HepG2 (cell line): ENCODE measurements around the gene ZFP90. TPM values are rescaled to one million over a fixed set of nuclear protein-coding genes. Genes with fewer than 3 reads are reported as not detected.

Experiments used
- ATAC-seq: fragments of 200-7000 bp; cut with Tn5 transposase; 3 replicates; pipeline ENCODE4 v1.9.1; 2020; ENCODE audit warnings: mild to moderate bottlenecking, moderate library complexity
- BruUV-seq: library from RNA; stranded (reverse); fragments of 400-500 nt; replicated peaks from 2 replicates; lab custom pipeline; 2021; lab: Mats Ljungman, UMichigan
- CTCF ChIA-PET: fragments of 300-600 bp; formaldehyde crosslinking; extraction: SDS; loops from one replicate; lab custom pipeline; 2021; ENCODE audit warnings: low total read pairs, inconsistent platforms, low intra/inter-chr PET ratio; lab: Yijun Ruan, JAX
- POLR2A ChIA-PET: fragments of 350-600 bp; sonication (Branson Sonifier 250); formaldehyde crosslinking; loops from one replicate; lab custom pipeline; 2020; ENCODE audit warnings: antibody characterized with exemption, inconsistent platforms; lab: Yijun Ruan, JAX
- DNase-seq: peaks from one replicate; pipeline ENCODE4 v3.0.0-alpha.2; 2015; ENCODE audit warnings: low spot score
- FAIRE-seq: peaks from 3 replicates; lab custom pipeline; 2011; peaks lifted over from hg19 to GRCh38; lab: Jason Lieb, UNC
- H2AFZ ChIP-seq: one replicate; pipeline ENCODE4 v1.6.1; 2011; ENCODE audit warnings: low read length, inconsistent platforms
- H3K27ac ChIP-seq: fragments of 300-600 bp; 3 replicates; pipeline ENCODE4 v1.8.0; 2011; ENCODE audit warnings: mixed run types, mild to moderate bottlenecking, mixed read lengths, low read length, inconsistent platforms; ENCODE audit not compliant: insufficient read depth; ENCODE audit errors: extremely low read length
- H3K27me3 ChIP-seq, 2 experiments: fragments of 200-600 bp in 1 of 2; 2 replicates in 1 of 2; 3 replicates in 1 of 2; pipeline versions ENCODE4 v1.6.0 to v1.8.0; 2011; ENCODE audit warnings: low read length in 2 of 2, mild to moderate bottlenecking in 2 of 2, moderate library complexity in 2 of 2, inconsistent platforms in 1 of 2; ENCODE audit not compliant: insufficient read depth in 2 of 2, control insufficient read depth in 1 of 2
- H3K36me3 ChIP-seq, 2 experiments: fragments of 200-600 bp in 1 of 2; replicated peaks in 1 of 2; 2 replicates in 1 of 2; 3 replicates in 1 of 2; pipeline versions ENCODE4 v1.5.1 to v1.8.0; 2011; ENCODE audit warnings: low read length in 2 of 2, inconsistent platforms in 1 of 2; ENCODE audit not compliant: insufficient read depth in 2 of 2, control insufficient read depth in 1 of 2
- H3K4me1 ChIP-seq: 2 replicates; pipeline ENCODE4 v1.5.1; 2012; ENCODE audit warnings: low read length, inconsistent platforms; ENCODE audit not compliant: insufficient read depth
- H3K4me2 ChIP-seq: 2 replicates; pipeline ENCODE4 v1.6.0; 2011; ENCODE audit warnings: low read depth, low read length, inconsistent platforms
- H3K4me3 ChIP-seq, 3 experiments: fragments of 200-600 bp in 1 of 3; sonication (generic), shearing (Covaris generic) in 1 of 3; replicated peaks in 1 of 3; 2 replicates each; pipeline ENCODE4 v1.5.1; 2011 to 2016; ENCODE audit warnings: low read length in 3 of 3, inconsistent platforms in 2 of 3, low read depth in 2 of 3, mild to moderate bottlenecking in 2 of 3, control low read depth in 1 of 3, mixed read lengths in 1 of 3; ENCODE audit not compliant: insufficient read depth in 1 of 3
- H3K79me2 ChIP-seq: one replicate; pipeline ENCODE4 v1.6.1; 2011; ENCODE audit warnings: low read length, inconsistent platforms; ENCODE audit not compliant: insufficient read depth
- H3K9ac ChIP-seq: 2 replicates; pipeline ENCODE4 v1.6.0; 2011; ENCODE audit warnings: mild to moderate bottlenecking, low read depth, low read length, inconsistent platforms; ENCODE audit not compliant: insufficient read depth
- H3K9me3 ChIP-seq: 2 replicates; pipeline ENCODE4 v1.5.1; 2012; ENCODE audit warnings: mild to moderate bottlenecking, low read length
- H4K20me1 ChIP-seq: 2 replicates; pipeline ENCODE4 v1.6.0; 2011; ENCODE audit warnings: inconsistent platforms, mild to moderate bottlenecking, low read length, moderate library complexity; ENCODE audit not compliant: insufficient read depth
- CAMTA2 ChIP-seq: sonication (generic); formaldehyde crosslinking; IDR thresholded peaks from 2 replicates; pipeline ENCODE4 v1.4.0; 2020; ENCODE audit warnings: mild to moderate bottlenecking, missing genetic modification reagents, borderline replicate concordance
- CREB1 ChIP-seq, 2 experiments: fragments of 450-650 bp in 1 of 2; IDR thresholded peaks; 2 replicates each; pipeline ENCODE4 v1.6.1; 2016 to 2017; ENCODE audit warnings: control low read depth in 1 of 2, mild to moderate bottlenecking in 1 of 2, missing compliant biosample characterization in 1 of 2, missing genetic modification characterization in 1 of 2
- ERF ChIP-seq: IDR thresholded peaks from 2 replicates; pipeline ENCODE4 v1.6.1; 2018; ENCODE audit warnings: missing biosample characterization, missing genetic modification reagents
- KDM5B ChIP-seq: sonication (generic); formaldehyde crosslinking; IDR thresholded peaks from 2 replicates; pipeline ENCODE4 v1.4.0; 2020; ENCODE audit warnings: missing genetic modification reagents, mild to moderate bottlenecking, borderline replicate concordance
- NONO ChIP-seq, 2 experiments: fragments of 450-650 bp in 1 of 2; sonication (generic) in 1 of 2; formaldehyde crosslinking in 1 of 2; IDR thresholded peaks in 1 of 2; conservative IDR thresholded peaks in 1 of 2; 2 replicates each; pipeline versions ENCODE4 v1.6.1 to v1.8.0; 2017 to 2022; ENCODE audit warnings: mild to moderate bottlenecking in 1 of 2, missing genetic modification reagents in 1 of 2, moderate library complexity in 1 of 2
- RBM22 ChIP-seq: fragments of 200-400 bp; formaldehyde crosslinking; optimal IDR thresholded peaks from 2 replicates; pipeline ENCODE3; 2017; ENCODE audit warnings: mild to moderate bottlenecking, low read length, moderate library complexity
- ZSCAN29 ChIP-seq: sonication (generic); formaldehyde crosslinking; conservative IDR thresholded peaks from 2 replicates; pipeline ENCODE4 v1.4.0; 2020; ENCODE audit warnings: mild to moderate bottlenecking, missing genetic modification reagents
- WGBS: methylation state at CpG from one replicate; pipeline ENCODE4 v1.1.6; 2017; ENCODE audit warnings: low lambda C conversion rate; 5-methylcytosine and 5-hydroxymethylcytosine counted together
- in situ Hi-C: cut with HindIII; loops from 2 replicates; pipeline ENCODE4 v1.10.0; 2017; ENCODE audit warnings: low pct_unique_long_range_greater_than_20kb; ENCODE audit not compliant: extremely low pct_ligation_motif_present
- intact Hi-C: fragments of 100-400 bp; cut with micrococcal nuclease; formaldehyde crosslinking; loops from one replicate; pipeline ENCODE4 v1.10.0; 2022; ENCODE audit not compliant: unreplicated experiment
- polyA plus RNA-seq, 8 experiments: library from polyadenylated mRNA; depleted of rRNA in 3 of 8; stranded (reverse) in 7 of 8; unstranded in 1 of 8; fragments of >200 nt; fragmentation: Illumina TruSeq in 4 of 8; extraction: Trizol in 4 of 8; gene quantifications; 2 replicates each; pipeline versions ENCODE4 v1.2.1 to v1.2.3, GENCODE V29; 2011 to 2016; ENCODE audit warnings: low read depth in 4 of 8, missing spikeins in 1 of 8, mixed read lengths in 1 of 8; ENCODE audit not compliant: insufficient read depth in 1 of 8
- total RNA-seq, 5 experiments: library from RNA; depleted of rRNA; stranded (reverse); fragments of >200 nt; fragmentation: Illumina TruSeq; extraction: Trizol; gene quantifications; 2 replicates each; pipeline ENCODE4 v1.2.3, GENCODE V29; 2016; ENCODE audit warnings: low read depth in 1 of 5
- TF ChIP-seq, protein P1 (sequence below): sonication (generic); formaldehyde crosslinking; IDR thresholded peaks from 2 replicates; pipeline ENCODE4 v1.4.0; 2020; ENCODE audit warnings: missing genetic modification reagents
- TF ChIP-seq, protein P2 (sequence below): sonication (generic); formaldehyde crosslinking; IDR thresholded peaks from 2 replicates; pipeline ENCODE4 v1.5.1; 2020; ENCODE audit warnings: missing genetic modification reagents, mild to moderate bottlenecking, borderline replicate concordance

Gene ZFP90
- total and polyA plus RNA-seq, 2 of the 13 experiments (the other 11 are each of a cell fraction or from before 2014, with no cell fraction given): 17.6 to 18.9 TPM

DNA sequence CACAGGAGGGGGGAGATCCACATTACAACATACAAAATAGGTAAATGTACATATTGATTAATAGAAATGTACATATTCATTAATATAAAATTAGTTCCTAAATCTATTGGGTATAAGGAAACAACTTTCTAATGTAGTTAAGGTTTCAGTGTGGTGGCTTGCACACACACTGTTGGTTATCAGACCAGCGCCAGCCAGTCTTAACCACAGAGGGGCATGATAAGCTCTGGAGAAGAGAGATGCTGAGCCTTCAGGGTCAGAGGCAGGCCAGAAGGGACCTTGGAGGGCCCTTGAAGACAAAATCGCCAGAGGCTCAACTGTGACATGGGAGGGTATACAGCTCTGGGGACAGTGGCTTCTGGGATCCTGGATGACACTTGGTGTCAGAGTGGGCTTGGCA is 10.9 kb upstream of the ZFP90 start:
- intact Hi-C loops: loop anchor here (1.0 to 10.0 kb wide), 4 partner anchors 65 to 607 kb away; partner anchors contain the start of genes CHTF8 and UTP4
- H3K36me3 ChIP-seq: no peaks in the 10 kb centered on the region
- no peak for DNase-seq
- TF ChIP-seq, protein P1, sequence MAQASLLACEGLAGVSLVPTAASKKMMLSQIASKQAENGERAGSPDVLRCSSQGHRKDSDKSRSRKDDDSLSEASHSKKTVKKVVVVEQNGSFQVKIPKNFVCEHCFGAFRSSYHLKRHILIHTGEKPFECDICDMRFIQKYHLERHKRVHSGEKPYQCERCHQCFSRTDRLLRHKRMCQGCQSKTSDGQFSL (CRISPR knock-in tag): no peak
- TF ChIP-seq, protein P2, sequence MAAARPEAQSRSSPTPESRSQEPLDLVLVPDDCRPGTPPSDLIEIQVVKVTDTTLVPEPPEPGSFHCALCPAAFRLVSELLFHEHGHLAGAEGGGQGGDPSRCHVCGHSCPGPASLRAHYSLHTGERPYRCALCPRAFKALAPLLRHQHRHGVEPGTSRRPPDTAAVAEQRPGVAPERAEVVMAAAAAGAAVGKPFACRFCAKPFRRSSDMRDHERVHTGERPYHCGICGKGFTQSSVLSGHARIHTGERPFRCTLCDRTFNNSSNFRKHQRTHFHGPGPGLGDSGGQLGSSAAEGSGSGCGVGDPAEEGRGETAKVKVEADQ (CRISPR knock-in tag): 0 out of 2 replicates have a peak, but pooled peaks have one; percentile 4
- no peak for TF ChIP-seq RBM22
- no peak for TF ChIP-seq CREB1 (IDR thresholded peaks at IDR 0.05)
- TF ChIP-seq CREB1 (CRISPR knock-in tag; IDR thresholded peaks at IDR 0.05): no peak
- TF ChIP-seq ERF (CRISPR knock-in tag): no peak
- 0 out of 2 replicates have a peak, but pooled peaks have one; percentile 21 for TF ChIP-seq CAMTA2 (CRISPR knock-in tag)
- TF ChIP-seq KDM5B (CRISPR knock-in tag): 0 out of 2 replicates have a peak, but pooled peaks have one; percentile 50
- no peak for TF ChIP-seq NONO (IDR thresholded peaks at IDR 0.05)
- peak; percentile 56; the same call in 1 of the 2 replicates for TF ChIP-seq NONO (CRISPR knock-in tag; conservative IDR thresholded peaks at IDR 0.05)
- TF ChIP-seq ZSCAN29 (CRISPR knock-in tag): no peak
- in situ Hi-C loops: loop anchor here (5.0 kb wide), 1 partner anchor 64 kb away; no protein-coding TSS in a partner anchor
- peak overlapping the region; percentile 88 for H3K4me2 ChIP-seq
- H3K4me1 ChIP-seq: peaks cover 52% of the 10 kb centered on the region
- POLR2A ChIA-PET: interaction anchor here (1.1 to 1.5 kb wide), 4 partner anchors 62 to 316 kb away, joined by 3 to 4 read pairs (median 3); no protein-coding TSS in a partner anchor
- H3K9me3 ChIP-seq: no peaks in the 10 kb centered on the region
- peak overlapping the region in 2 of 3 experiments; percentile 26 to 40; a peak in 4 of 6 replicates for H3K4me3 ChIP-seq
- H4K20me1 ChIP-seq: no peaks in the 10 kb centered on the region
- peak overlapping the region; percentile 68 for H2AFZ ChIP-seq
- CTCF ChIA-PET: interaction anchor here (0.8 to 1.8 kb wide), 5 partner anchors 18 to 315 kb away, joined by 3 to 14 read pairs (median 4); partner anchors contain the start of gene TANGO6
- no TSS peak for BruUV-seq
- H3K27me3 ChIP-seq: no peaks in the 10 kb centered on the region
- H3K79me2 ChIP-seq: no peaks in the 10 kb centered on the region
- no peak for FAIRE-seq
- 78% methylated on average over 2 of the region's 2 CpGs for WGBS
- peak; percentile 1; the same call in 1 of the 3 replicates for ATAC-seq
- peak overlapping the region; percentile 54; the same call in 1 of the 2 replicates for H3K9ac ChIP-seq
- no peak overlapping the region for H3K27ac ChIP-seq
